Activated T-cell treated with anti-CD3 and anti-CD28 coated beads for 4 hours (primary cell): Measurements from ENCODE around the gene SLC6A2.
"Not testable (repeated sequence)": the region's sequence is repeated elsewhere in the genome, so short reads cannot be mapped to it uniquely, and the experiment has no call there.

Experiments
- DNase-seq: peaks from one replicate; pipeline ENCODE4 v3.0.0-alpha.2; 2020

The SLC6A2 gene

DNA sequence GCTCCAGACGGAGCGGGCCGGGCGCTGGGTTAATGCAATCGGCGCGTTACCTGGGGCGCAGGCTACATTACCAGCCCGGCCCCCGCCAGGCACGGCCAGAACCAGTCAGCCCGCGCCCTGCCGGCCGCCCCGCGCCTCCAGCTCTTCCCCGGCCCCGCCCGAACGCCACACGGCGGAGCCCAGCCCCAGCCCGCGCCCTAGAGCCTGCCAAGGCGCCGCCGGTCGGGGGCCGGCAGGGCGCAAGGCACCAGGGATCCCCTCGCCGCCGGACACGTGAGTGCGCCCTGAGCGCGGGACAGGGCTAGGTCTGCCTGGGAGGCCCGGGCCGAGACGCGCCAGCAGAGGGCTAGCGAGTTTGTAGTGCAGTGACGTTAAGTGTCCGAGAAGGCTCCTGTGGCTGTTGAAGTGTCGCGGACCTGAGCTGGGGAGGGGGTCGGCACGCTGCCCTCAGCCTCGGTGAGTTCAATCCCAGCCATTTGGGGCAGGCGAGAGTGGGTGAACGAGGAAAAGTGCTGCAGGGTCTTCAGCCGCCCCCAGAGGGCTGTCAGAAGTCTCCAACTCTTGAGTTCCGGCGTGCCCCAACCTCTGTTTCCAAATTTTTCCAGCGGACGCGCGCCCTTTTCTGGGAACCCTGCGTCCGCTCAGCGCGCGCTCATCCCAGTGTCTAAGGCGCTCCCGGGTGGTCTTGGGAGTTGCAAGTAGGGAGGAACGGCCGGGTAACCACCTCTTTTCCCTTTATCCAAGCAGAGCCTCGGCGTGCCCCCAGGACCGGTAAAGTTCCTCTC lies at the start of gene SLC6A2:
TSS of gene SLC6A2 (plus strand) at position 92 of the 785 bp plus-strand sequence. CDS start 707 bp downstream, outside the sequence.
- no peak for DNase-seq

DNA sequence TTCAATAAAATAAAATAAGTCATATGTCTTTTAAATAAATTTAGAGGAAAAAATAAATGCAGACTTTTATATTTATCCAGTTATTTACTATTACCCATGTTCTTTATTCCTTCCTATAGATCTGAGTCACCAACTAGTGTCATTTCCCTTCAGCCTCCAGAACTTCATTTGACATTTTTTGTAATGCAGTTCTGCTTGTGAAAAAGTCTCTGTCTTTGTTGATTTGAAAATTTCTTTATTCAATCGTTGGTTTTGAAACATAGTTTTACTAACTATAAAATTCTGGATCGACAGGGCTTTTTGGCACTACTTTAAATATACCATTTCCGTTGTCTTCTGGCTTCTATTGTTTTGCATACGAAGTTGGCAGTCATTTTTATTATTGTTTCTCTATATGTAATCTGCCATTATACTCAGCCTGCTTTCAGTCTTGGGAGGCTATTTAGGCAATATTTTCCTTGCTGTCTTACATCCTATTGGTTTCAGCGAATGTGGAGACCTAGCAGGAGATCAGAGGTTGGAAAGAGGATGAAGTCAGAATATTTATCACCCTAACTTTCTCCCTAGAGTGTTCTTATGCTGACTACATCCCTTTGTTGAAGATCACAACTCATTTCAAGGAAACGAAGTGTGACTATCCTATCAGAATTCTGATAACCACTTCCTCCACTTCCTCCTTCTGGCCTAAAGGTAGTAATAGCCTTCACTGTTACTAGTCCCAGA lies 42.0 kb upstream of the SLC6A2 start:
- DNase-seq = no peak

DNA sequence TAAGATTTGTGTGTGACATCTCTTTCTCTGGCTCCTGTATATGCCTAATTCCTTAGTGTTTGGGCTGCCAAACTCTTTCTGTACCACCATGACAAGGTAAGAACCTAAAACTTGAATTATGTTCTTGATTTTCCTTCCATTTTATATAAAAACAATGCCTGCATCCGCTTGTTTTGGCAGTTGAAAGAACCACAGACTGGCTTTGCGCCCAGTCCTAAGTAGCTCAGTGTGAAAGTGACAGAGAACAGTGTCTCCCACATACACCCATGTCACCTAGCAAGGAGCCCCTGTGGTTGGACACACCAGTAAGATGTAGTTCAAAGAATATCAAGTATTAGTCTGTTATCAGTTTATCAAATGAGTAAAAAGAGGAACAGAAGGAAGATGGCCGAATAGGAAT lies 40.7 kb upstream of the SLC6A2 start:
- DNase-seq = no peak

DNA sequence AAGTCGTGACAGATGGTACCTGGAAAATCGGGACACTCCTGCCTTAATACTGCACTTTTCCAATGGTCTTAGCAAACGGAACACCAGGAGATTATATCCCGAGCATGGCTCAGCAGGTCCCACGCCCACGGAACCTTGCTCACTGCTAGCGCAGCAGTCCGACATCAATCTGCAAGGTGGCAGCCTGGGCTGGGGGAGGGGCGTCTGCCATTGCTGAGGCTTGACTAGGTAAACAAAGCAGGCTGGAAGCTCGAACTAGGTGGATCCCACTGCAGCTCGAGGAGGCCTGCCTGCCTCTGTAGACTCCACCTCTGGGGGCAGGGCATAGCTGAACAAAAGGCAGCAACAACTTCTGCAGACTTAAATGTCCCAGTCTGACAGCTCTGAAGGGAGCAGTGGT lies 40.1 kb upstream of the SLC6A2 start:
- not testable (repeated sequence) for DNase-seq

DNA sequence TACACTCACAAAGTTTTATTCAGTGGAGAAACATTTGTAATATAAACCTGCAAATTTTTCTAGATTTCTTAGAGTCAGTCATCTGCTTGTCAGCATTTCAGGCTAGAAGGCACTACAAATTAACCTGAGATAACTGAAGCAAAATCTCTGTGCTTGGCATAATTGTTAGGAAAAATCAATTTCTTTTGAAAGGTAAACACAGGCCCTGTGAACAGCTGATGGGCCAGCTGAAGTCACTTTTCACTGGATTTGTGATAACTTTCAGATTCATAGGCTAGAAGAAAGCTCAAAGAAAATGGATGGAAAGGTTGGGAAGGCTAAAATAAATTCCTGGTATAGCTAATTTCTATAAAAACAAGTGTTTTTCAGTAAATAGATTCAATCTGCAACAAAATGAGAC lies 34.0 kb upstream of the SLC6A2 start:
- no peak for DNase-seq

DNA sequence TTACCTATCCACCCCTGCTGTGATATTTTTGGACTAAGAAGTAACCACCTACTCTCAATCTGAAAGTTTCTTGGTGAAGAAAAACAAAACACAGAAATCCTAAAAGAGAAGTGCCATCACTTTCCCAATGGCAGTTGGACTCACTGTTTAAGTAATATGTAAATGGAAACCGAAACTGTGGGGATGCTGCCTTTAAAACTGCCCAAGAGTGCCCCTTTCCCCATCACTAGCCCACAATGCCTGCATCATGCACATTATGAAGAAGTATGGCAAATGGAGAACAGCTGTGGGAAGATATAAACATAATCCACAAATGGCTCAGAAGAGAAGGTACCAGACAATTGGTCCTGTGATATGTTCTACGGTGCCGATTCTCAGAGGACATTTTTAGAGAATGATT lies 33.5 kb upstream of the SLC6A2 start:
- DNase-seq = no peak

DNA sequence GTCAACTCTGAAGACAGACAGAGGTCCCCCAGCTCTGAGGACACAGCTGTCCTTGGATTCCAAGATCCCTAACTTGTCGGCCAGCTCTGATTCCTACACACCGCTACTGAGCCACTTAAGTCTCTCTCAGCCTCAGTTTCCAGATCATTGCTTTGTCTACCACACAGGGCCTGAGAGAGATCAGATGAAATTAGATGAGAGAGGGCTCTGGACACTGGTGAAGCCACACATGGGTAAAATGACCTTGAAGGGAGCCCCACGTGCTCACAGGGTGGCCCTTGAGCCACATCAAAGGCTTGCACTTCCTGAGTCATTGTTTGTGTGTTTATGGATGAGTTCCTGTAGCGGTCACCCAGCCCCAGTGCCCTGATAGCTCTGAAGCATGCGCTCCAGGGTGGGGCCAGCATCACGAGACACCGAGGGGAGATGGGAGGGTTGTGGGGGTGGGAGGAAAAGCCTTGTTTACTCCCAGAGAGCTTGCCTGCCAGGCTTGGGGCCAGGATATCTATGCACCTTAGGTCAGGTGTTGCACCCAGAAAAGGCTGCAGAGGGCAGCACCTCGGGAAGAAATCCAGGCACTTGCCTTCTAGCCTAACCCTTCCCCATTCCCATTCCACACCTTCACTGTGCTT lies 32.7 kb upstream of the SLC6A2 start:
- no peak for DNase-seq

DNA sequence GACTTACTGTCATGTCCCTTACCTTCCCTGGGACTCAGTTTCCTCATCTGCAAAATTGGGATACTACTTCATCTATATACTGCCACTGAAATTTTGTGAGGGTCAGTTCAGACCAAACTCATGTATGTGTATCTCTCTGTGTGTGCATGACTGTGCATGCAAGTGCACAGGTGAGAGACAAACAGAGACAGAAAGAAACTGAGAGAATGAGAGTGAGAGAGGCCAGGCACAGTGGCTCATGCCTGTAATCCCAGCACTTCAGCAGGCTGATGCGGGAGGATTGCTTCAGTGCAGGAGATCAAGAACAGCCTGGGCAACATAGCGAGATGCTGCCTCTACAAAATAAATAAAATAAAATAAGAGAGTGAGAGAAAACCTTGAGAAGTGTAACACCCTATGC lies 32.1 kb upstream of the SLC6A2 start:
- DNase-seq = no peak

DNA sequence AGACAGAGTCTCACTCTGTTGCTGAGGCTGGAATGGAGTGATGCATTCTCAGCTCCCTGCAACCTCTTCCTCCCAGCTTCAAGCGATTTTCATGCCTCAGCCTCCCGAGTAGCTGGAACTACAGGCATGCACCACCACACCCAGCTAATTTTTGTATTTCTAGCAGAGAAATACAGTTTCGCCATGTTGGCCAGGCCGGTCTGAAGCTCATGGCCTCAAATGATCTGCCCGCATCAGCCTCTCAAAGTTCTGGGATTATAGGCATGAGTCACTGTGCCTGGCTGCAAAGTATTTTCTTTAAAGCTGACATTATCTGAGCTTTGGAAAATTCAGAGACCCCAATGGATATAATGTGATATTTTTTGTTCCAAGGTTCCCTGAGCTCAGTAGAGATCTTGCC lies 31.1 kb upstream of the SLC6A2 start:
- DNase-seq = no peak

DNA sequence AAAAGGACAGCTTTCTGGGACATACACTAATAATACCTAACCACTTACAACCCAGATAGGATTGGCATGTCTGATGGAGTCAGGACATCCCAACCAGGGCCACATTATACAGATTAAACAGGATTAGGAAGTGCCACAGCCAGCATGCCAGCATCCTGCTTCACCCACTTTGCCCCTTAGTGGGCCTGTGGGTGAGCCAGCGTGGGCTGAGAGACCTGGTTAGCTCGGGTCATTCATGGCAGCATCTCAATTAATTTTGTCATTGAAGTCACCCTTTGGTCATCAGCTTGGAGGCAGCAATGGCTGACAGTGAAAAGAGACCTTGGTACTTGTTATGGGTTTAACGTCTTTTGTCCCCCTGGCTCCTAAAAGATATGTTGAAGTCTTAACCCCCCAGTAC lies 29.9 kb upstream of the SLC6A2 start:
- no peak for DNase-seq

DNA sequence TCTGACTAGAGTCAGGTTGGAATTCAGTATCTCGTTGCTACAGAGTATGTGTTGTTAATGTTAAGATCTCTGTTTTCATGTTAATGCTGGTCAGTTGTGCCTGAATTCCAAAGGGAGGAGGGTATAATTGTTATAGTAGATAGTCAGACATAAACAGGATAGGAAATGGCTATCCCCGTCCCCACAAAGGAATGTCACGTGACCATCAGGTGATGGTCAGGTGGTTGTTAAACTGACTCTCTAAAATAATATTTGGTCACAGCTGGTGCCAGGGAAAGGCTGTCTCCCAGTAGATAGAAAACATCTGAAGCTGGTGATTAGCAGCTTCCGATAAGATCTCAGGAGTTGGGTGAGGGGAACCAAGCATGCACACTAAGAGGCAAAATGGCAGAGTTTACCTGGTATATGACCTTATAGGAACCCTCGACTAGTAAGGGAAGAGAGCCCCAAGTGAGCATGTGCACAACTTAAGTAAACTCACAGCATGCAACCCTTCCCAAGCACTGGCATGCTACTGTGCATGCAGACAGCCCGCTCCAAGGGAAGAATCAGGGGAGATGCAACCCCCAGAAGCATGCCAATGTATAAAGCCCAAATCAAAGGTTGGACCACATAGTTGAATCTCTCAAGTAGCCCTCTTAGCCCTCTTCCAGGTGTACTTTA lies 27.4 kb upstream of the SLC6A2 start:
- DNase-seq = no peak

DNA sequence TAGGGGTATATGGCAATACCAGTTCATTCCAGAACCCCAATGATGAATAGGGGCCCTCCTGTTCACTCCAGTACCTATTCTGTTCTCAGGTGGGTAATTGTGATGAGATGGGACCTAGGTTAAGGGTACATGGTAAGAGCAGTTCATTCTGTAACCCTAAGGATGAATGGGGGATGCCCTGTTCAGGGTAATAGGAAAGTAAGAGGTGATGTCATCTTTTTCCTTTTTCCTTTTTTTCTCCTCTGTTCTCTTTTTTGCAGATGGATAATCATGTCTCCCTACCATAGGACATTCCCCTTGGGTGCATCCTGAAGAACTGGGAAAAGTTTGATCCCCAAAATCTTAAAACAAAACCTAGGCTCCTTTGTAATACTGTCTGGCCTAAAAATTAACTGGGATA lies 25.0 kb upstream of the SLC6A2 start:
- no peak for DNase-seq

DNA sequence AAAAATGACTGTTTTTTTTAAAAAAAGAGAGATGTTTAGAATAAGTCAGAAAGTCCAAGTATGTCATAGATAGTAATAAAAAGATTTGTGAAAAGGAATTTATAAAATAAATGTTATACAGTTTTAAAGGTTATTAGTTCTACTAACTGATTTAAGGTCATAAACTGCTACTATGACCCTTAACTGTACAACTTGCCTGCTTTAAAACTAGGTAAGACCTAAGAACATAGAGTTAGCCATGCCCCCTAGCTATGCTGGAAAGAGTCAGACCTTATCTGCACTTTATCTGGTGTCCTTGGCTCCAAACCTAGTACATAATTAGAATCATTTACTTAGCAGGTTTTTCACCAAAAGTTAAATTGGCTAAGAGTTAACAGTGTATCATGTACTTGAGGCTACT lies 23.5 kb upstream of the SLC6A2 start:
- no peak for DNase-seq

DNA sequence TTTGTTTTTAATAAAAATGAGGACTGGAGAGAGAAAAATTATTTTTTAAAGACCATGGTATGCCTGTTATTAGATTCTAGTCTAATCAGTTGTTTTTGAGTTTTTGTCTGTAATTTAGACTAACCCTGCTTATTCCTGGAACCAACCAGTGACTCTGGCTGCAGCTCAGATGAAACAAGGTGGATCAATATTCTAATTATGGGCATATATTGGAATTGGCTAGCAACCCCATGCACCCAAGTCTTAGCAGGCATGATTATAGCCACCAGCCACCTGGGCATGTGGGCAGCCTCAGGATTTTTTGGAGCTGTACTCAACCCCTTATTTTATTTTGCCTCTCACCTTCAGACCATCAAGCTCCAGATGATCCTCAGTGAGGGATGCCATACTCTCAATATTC lies 21.6 kb upstream of the SLC6A2 start:
- no peak for DNase-seq

DNA sequence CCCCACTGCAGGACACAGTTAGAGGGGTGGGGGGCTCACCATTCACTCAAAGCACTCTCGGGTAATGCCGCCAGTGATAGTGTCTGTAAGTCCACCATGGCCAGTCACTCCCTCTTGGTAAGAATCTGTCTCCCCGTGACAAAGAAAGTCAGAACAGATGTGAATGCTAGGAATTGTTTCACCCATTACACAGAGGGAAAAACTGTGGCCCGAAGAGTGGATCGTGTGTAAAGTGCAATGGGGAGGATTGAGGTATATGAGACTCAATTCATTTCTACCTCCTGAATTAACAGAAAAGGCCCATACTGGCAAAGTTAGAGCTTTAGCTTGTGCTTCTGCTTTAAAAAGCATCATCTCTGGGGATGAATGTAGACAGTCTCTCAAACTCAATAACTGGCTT lies 17.5 kb upstream of the SLC6A2 start:
- DNase-seq = no peak

DNA sequence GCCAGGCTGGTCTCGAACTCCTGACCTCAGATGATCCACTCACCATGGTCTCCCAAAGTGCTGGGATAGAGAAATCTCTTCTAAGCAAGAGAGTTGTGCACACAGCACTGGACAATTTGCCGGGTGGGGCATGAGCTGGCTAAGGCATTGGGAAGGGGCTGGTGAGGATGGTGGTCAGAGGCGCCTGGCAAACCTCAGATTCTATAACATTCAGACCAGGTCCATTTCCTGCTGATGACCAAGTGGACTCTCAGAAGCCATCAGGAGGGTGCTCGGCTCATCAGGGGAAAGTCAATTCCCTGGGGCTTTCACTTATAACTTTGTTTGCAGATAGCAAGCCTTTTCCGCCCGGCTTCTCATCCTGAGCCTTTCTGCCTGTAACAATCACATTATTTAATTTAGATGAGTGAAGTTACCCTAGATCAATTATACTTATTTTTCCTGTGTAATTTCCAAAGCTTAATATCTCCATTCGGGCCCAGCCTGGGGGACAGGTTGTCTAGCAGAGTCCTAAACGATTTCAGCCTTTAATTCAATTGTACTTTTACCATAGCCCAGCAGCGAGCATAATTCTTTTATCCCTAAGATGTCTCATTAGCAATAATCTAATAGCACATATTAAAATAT lies 15.0 kb upstream of the SLC6A2 start:
- DNase-seq = no peak

DNA sequence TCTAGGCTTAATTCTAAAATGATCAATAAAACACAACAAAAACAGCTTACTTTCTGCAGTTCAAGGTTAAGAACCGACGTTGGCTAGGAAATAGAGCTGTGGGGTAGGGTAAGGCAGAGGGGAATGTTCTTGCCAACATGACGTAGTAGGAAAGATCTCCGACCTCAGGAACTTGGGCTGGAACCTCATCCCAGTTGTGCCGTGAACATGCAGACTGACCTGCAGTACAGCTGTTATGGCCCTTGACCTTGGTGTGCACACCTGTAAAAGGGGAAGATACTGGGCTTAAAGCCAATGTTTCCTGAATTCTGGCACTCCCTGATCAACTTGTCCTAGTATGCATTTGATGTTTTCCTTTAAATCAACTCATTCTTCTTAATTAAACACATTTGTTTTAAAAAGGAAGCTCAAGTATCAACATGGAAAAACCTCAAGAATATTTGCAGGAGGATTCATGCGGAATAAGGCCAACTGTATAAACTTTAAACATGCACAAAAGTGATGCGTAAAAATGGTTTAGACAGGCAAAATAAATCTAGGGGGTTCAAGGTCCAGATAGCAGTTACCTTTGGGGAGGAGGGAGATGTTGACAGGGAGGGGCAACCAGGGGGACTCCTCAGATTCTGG lies 14.2 kb upstream of the SLC6A2 start:
- DNase-seq = no peak

DNA sequence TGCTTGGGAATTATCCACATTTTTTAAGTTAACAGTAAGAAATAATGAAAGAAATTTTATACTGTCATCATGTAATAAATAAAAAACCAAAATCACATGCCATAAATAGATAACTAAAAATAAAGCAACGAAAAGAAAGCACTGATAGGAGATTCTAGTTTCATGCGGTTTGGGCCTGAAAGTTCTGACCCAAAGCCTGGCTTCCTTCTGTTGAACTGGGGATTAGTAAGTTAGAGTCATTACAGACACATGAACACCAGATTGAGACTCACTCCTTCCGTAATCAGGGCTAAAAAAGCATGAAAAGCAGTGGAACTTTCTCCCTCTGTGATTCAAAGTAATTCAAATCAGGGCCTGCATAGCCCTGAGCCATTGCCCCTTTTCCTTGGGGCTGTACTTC lies 13.2 kb upstream of the SLC6A2 start:
- no peak for DNase-seq

DNA sequence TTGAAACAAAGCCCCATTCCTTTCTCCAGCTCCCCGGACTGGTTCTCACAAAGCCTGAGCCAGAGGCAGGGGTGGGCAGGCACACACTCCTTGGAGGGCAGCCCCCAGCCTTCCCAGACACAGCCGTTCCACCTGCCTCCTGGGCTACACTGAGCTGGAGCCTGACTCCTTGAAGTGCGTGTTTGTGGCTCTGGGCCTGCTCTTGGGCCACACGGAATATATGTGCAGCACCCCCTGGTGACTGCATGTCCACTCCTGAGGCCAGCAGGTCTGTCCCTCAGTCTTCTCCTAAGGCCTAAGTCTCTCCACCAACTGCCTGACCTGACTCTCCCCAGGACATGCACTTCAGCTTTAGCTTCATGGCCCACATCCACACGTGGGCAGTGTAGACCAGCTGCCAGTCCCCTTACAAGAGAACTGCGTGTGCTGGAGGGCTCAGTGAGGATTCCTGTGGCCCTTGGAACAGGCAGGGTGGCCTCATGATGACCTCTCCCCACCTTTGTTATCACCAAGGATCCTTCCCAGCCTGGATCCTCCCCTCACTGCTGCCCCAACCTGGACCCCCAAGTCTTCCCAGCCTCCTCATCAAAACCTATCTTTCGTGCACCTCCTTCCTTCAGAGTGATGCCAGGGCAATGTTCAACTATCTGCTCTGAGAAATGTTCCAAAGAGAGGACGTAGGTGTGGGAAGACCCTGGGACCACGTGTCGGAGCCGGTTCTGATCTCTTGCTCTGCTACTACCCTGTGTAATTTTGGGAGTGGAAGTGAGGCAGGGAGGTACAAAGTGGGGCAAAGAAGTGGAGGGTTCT lies 12.4 kb upstream of the SLC6A2 start:
- no peak for DNase-seq

DNA sequence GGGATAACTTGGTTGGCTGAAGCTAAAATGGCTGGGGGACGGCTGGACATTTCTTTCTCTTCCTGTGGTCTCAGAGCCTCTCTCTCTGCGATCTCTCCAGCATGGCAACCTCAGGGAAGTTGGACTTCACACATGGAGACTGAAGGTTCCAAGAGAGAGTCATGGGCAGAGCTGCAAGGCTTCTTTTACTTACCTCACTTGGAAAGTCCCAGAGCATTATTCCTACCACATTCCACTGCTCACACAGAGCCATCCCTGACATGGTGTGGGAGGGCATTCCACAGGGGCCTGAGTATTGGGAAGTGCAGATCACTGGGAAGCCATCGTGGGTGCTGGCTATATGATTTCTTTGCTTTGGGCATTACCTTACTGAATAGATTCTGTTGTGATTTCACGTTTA lies 9.8 kb upstream of the SLC6A2 start:
- DNase-seq = no peak

DNA sequence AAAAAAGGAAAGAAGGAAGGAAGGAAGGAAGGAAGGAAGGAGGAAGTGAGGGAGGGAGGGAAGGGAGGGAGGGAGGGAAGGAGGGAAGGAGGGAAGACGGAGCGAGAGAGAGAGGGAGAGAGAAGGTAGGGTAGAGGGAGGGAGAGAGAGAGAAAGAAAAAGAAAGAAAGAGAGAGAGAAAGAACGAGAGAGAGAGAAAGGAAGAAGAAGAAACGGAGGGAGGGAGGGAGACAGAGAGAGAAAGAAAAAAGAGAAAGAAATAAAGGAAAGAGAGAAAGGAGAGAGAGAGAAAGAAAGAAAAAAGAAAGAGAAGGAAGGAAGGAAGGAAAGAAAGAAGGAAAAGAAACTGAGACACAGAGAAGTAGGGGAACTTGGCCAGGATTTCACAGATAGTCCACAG lies 8.4 kb upstream of the SLC6A2 start:
- DNase-seq = no peak

DNA sequence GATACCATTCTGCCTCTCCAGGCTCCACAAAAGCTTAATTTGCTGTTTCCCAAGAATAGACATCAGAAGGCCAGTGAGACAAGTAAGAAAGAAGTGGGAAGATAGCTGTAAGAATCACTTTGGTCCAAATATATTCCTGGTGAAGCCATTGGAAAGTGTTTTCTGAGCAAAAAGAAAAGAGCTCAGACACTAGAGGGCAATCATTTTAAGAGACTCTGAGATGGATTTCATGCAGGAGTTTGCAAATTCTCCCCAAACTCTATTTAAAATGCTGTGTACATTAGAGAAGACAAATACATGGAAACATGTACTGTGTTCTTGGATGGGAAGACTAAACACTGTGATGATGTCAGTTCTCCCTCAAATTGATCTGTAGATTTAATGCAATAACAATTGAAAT lies 8.0 kb upstream of the SLC6A2 start:
- no peak for DNase-seq
